Measurements from ENCODE around the gene MINDY4.

Gene MINDY4

GRCh38 chr7:30788640-30789333, 17.6 kb downstream of the MINDY4 start:
- in situ Hi-C loops (cut with HindIII; ENCODE audit: low pct_unique_long_range_greater_than_20kb, low sequenced_read_pairs), result no loop called here
- TF ChIP-seq JUND (IDR thresholded peaks at IDR 0.05; ENCODE audit: low read depth), result no peak
- no peak for DNase-seq (ENCODE audit: low read depth in 1 of 2, low spot score in 1 of 2)

GRCh38 chr7:30789334-30789711, 18.1 kb downstream of the MINDY4 start:
- TF ChIP-seq JUND (IDR thresholded peaks at IDR 0.05; ENCODE audit: low read depth), result no peak
- in situ Hi-C loops (cut with HindIII; ENCODE audit: low pct_unique_long_range_greater_than_20kb, low sequenced_read_pairs), result no loop called here
- DNase-seq (ENCODE audit: low read depth in 1 of 2, low spot score in 1 of 2), result no peak

- DNase-seq (ENCODE audit: low read depth in 1 of 2, low spot score in 1 of 2), result no peak
- in situ Hi-C loops (cut with HindIII; ENCODE audit: low pct_unique_long_range_greater_than_20kb, low sequenced_read_pairs), result no loop called here
- TF ChIP-seq JUND (IDR thresholded peaks at IDR 0.05; ENCODE audit: low read depth), result no peak
Observed at GRCh38 chr7:30790356-30790755, 19.1 kb downstream of the MINDY4 start.

- TF ChIP-seq JUND (IDR thresholded peaks at IDR 0.05; ENCODE audit: low read depth), result no peak
- in situ Hi-C loops (cut with HindIII; ENCODE audit: low pct_unique_long_range_greater_than_20kb, low sequenced_read_pairs), result no loop called here
- no peak for DNase-seq (ENCODE audit: low read depth in 1 of 2, low spot score in 1 of 2)
Observed at GRCh38 chr7:30791114-30791513, 19.9 kb downstream of the MINDY4 start.

GRCh38 chr7:30795161-30795948, 24.1 kb downstream of the MINDY4 start:
- in situ Hi-C loops (cut with HindIII; ENCODE audit: low pct_unique_long_range_greater_than_20kb, low sequenced_read_pairs), result no loop called here
- peak in 1 of 2 experiments; percentile 57 for DNase-seq (ENCODE audit: low read depth in 1 of 2, low spot score in 1 of 2)
- no peak for TF ChIP-seq JUND (IDR thresholded peaks at IDR 0.05; ENCODE audit: low read depth)

GRCh38 chr7:30796105-30796869, 25.1 kb downstream of the MINDY4 start:
- no peak for TF ChIP-seq JUND (IDR thresholded peaks at IDR 0.05; ENCODE audit: low read depth)
- no peak for DNase-seq (ENCODE audit: low read depth in 1 of 2, low spot score in 1 of 2)
- in situ Hi-C loops (cut with HindIII; ENCODE audit: low pct_unique_long_range_greater_than_20kb, low sequenced_read_pairs), result no loop called here

GRCh38 chr7:30797176-30798040, 26.2 kb downstream of the MINDY4 start:
- DNase-seq (ENCODE audit: low read depth in 1 of 2, low spot score in 1 of 2), result no peak
- in situ Hi-C loops (cut with HindIII; ENCODE audit: low pct_unique_long_range_greater_than_20kb, low sequenced_read_pairs), result no loop called here
- TF ChIP-seq JUND (IDR thresholded peaks at IDR 0.05; ENCODE audit: low read depth), result no peak

GRCh38 chr7:30799206-30799975, 28.2 kb downstream of the MINDY4 start:
- no peak for DNase-seq (ENCODE audit: low read depth in 1 of 2, low spot score in 1 of 2)
- no peak for TF ChIP-seq JUND (IDR thresholded peaks at IDR 0.05; ENCODE audit: low read depth)
- in situ Hi-C loops (cut with HindIII; ENCODE audit: low pct_unique_long_range_greater_than_20kb, low sequenced_read_pairs), result no loop called here

GRCh38 chr7:30799976-30800661, 28.9 kb downstream of the MINDY4 start:
- no peak for DNase-seq (ENCODE audit: low read depth in 1 of 2, low spot score in 1 of 2)
- no peak for TF ChIP-seq JUND (IDR thresholded peaks at IDR 0.05; ENCODE audit: low read depth)
- in situ Hi-C loops (cut with HindIII; ENCODE audit: low pct_unique_long_range_greater_than_20kb, low sequenced_read_pairs), result no loop called here

- DNase-seq (ENCODE audit: low read depth in 1 of 2, low spot score in 1 of 2), result peak; percentile 80 to 86
- in situ Hi-C loops (cut with HindIII; ENCODE audit: low pct_unique_long_range_greater_than_20kb, low sequenced_read_pairs), result no loop called here
- TF ChIP-seq JUND (IDR thresholded peaks at IDR 0.05; ENCODE audit: low read depth), result no peak
Observed at GRCh38 chr7:30800785-30801252, 29.6 kb downstream of the MINDY4 start.

- in situ Hi-C loops (cut with HindIII; ENCODE audit: low pct_unique_long_range_greater_than_20kb, low sequenced_read_pairs), result no loop called here
- DNase-seq (ENCODE audit: low read depth in 1 of 2, low spot score in 1 of 2), result no peak
Observed at GRCh38 chr7:30802812-30803211, 31.6 kb downstream of the MINDY4 start.

More at GRCh38 chr7:30802812-30803211, 31.6 kb downstream of the MINDY4 start:
- TF ChIP-seq JUND (IDR thresholded peaks at IDR 0.05; ENCODE audit: low read depth), result no peak

Measured in T47D (cell line).